Subcutaneous adipose tissue (tissue), 4 donors: Measurements from ENCODE around the gene PDC. TPM values are rescaled to one million over a fixed set of nuclear protein-coding genes. Genes with fewer than 3 reads are reported as not detected.

Experiments used
- CTCF ChIP-seq: fragments of 450-650 bp; IDR thresholded peaks from one replicate; pipeline ENCODE4 v1.5.1; 2016; ENCODE audit warnings: low read depth, mild to moderate bottlenecking, control low read depth, antibody characterized with exemption, moderate library complexity
- total RNA-seq, 4 donors: library from RNA; depleted of rRNA; stranded (reverse); fragments of >200 nt; gene quantifications; one replicate each; pipeline ENCODE4 v1.1.0, GENCODE V29; 2016

Gene PDC
- total RNA-seq, 4 donors from 2014 or later, result not detected

GRCh38 chr1:186483561-186483960, 22.6 kb upstream of the PDC start:
- TF ChIP-seq CTCF, result no peak

GRCh38 chr1:186482661-186483255, 21.8 kb upstream of the PDC start:
- TF ChIP-seq CTCF, result no peak

GRCh38 chr1:186481303-186481888, 20.5 kb upstream of the PDC start:
- no peak for TF ChIP-seq CTCF

GRCh38 chr1:186479162-186479561, 18.2 kb upstream of the PDC start:
- no peak for TF ChIP-seq CTCF

- no peak for TF ChIP-seq CTCF
These were observed 15.5 kb upstream of the PDC start for GRCh38 chr1:186476264-186477040.

GRCh38 chr1:186474208-186474607, 13.3 kb upstream of the PDC start:
- no peak for TF ChIP-seq CTCF

- no peak for TF ChIP-seq CTCF
These were observed 12.1 kb upstream of the PDC start for GRCh38 chr1:186473047-186473446.
